Liver (tissue), 9 donors: ENCODE measurements around the gene ANO8. TPM values are rescaled to one million over a fixed set of nuclear protein-coding genes. Genes with fewer than 3 reads are reported as not detected.

Experiments used
- DNase-seq: peaks from one replicate; pipeline ENCODE4 v3.0.0-alpha.2; 2017; ENCODE audit warnings: low spot score
- H3K27ac ChIP-seq, 2 donors: one replicate each; pipeline ENCODE4 v1.7.0; 2013; ENCODE audit warnings: inconsistent platforms in 2 of 2, low read length in 2 of 2, control low read depth in 1 of 2, low read depth in 1 of 2, mild to moderate bottlenecking in 1 of 2
- H3K27me3 ChIP-seq, 4 donors: one replicate each; pipeline versions ENCODE4 v1.6.1 to v1.7.0; 2013; ENCODE audit warnings: low read length in 3 of 4, inconsistent platforms in 1 of 4, mild to moderate bottlenecking in 1 of 4, moderate library complexity in 1 of 4; ENCODE audit not compliant: control insufficient read depth in 4 of 4, insufficient read depth in 4 of 4
- H3K36me3 ChIP-seq, 4 donors: one replicate each; pipeline versions ENCODE4 v1.6.1 to v1.7.0; 2013; ENCODE audit warnings: low read length in 3 of 4, mild to moderate bottlenecking in 3 of 4, low read depth in 1 of 4, moderate library complexity in 1 of 4; ENCODE audit not compliant: control insufficient read depth in 4 of 4, insufficient read depth in 3 of 4
- H3K4me1 ChIP-seq, 4 donors: one replicate each; pipeline versions ENCODE4 v1.6.1 to v1.7.0; 2013; ENCODE audit warnings: low read length in 3 of 4, mild to moderate bottlenecking in 3 of 4, moderate library complexity in 1 of 4; ENCODE audit not compliant: control insufficient read depth in 4 of 4, insufficient read depth in 4 of 4
- H3K4me3 ChIP-seq, 3 donors: one replicate each; pipeline versions ENCODE4 v1.6.1 to v1.7.0; 2013; ENCODE audit warnings: low read length in 3 of 3, control low read depth in 1 of 3, low read depth in 1 of 3, mild to moderate bottlenecking in 1 of 3
- H3K9ac ChIP-seq, 2 donors: one replicate each; pipeline ENCODE4 v1.7.0; 2013; ENCODE audit warnings: low read length in 2 of 2, mild to moderate bottlenecking in 2 of 2, moderate library complexity in 2 of 2, control low read depth in 1 of 2, low read depth in 1 of 2
- H3K9me3 ChIP-seq, 4 donors: one replicate each; pipeline versions ENCODE4 v1.6.1 to v1.7.0; 2013; ENCODE audit warnings: low read length in 3 of 4; ENCODE audit not compliant: control insufficient read depth in 4 of 4
- EGR1 ChIP-seq, 2 donors: IDR thresholded peaks; 2 replicates each; pipeline ENCODE4 v1.6.1; 2016 to 2018; ENCODE audit warnings: antibody characterized with exemption in 2 of 2, low read depth in 2 of 2
- FOXA1 ChIP-seq: IDR thresholded peaks from 2 replicates; pipeline ENCODE4 v1.6.1; 2016; ENCODE audit warnings: antibody characterized with exemption
- FOXA2 ChIP-seq: IDR thresholded peaks from 2 replicates; pipeline ENCODE4 v1.6.1; 2016; ENCODE audit warnings: antibody characterized with exemption
- GABPA ChIP-seq, 2 donors: IDR thresholded peaks in 1 of 2; conservative IDR thresholded peaks in 1 of 2; 2 replicates each; pipeline ENCODE4 v1.6.1; 2016; ENCODE audit warnings: antibody characterized with exemption in 2 of 2, mild to moderate bottlenecking in 1 of 2, moderate library complexity in 1 of 2
- HNF4A ChIP-seq, 2 donors: conservative IDR thresholded peaks; 2 replicates each; pipeline ENCODE4 v1.6.1; 2016; ENCODE audit warnings: antibody characterized with exemption in 2 of 2, mild to moderate bottlenecking in 2 of 2
- HNF4G ChIP-seq: IDR thresholded peaks from 2 replicates; pipeline ENCODE4 v1.6.1; 2016; ENCODE audit warnings: antibody characterized with exemption
- JUND ChIP-seq, 2 donors: IDR thresholded peaks; 2 replicates each; pipeline ENCODE4 v1.6.1; 2016; ENCODE audit warnings: antibody characterized with exemption in 2 of 2
- NR2F2 ChIP-seq: IDR thresholded peaks from 2 replicates; pipeline ENCODE4 v1.6.1; 2016; ENCODE audit warnings: antibody characterized with exemption
- RAD21 ChIP-seq, 2 donors: IDR thresholded peaks; 2 replicates each; pipeline ENCODE4 v1.6.1; 2016; ENCODE audit warnings: antibody characterized with exemption in 2 of 2, mild to moderate bottlenecking in 2 of 2
- RXRA ChIP-seq, 2 donors: IDR thresholded peaks; 2 replicates each; pipeline ENCODE4 v1.6.1; 2017 to 2018; ENCODE audit warnings: antibody characterized with exemption in 2 of 2, mild to moderate bottlenecking in 1 of 2
- SP1 ChIP-seq: IDR thresholded peaks from 2 replicates; pipeline ENCODE4 v1.6.1; 2018; ENCODE audit warnings: antibody characterized with exemption, mild to moderate bottlenecking
- TAF1 ChIP-seq: conservative IDR thresholded peaks from 2 replicates; pipeline ENCODE4 v1.6.1; 2016; ENCODE audit warnings: antibody characterized with exemption, mild to moderate bottlenecking
- YY1 ChIP-seq: IDR thresholded peaks from 2 replicates; pipeline ENCODE4 v1.6.1; 2016; ENCODE audit warnings: antibody characterized with exemption, mild to moderate bottlenecking
- WGBS: extraction: QIAGEN DNeasy Blood & Tissue Kit; methylation state at CpG from one replicate; pipeline ENCODE4 v1.1.7; 2013; 5-methylcytosine and 5-hydroxymethylcytosine counted together
- polyA plus RNA-seq, 2 donors: library from polyadenylated mRNA; stranded (reverse) in 1 of 2; unstranded in 1 of 2; fragments of 200-250 nt in 1 of 2; fragments of >200 nt in 1 of 2; fragmentation: Nextera tagmentation in 1 of 2; extraction: Ambion mirVana in 1 of 2; gene quantifications; one replicate each; pipeline versions ENCODE4 v1.2.1 to v1.2.3, GENCODE V29; 2013 to 2015
- total RNA-seq, 2 donors: library from RNA; depleted of rRNA; stranded (reverse); fragments of >200 nt; gene quantifications; one replicate each; pipeline ENCODE4 v1.2.3, GENCODE V29; 2014
- TF ChIP-seq, protein P1 (sequence below): IDR thresholded peaks from 2 replicates; pipeline ENCODE4 v1.6.1; 2016; ENCODE audit warnings: antibody characterized with exemption, mild to moderate bottlenecking
- TF ChIP-seq, protein P2 (sequence below): IDR thresholded peaks from 2 replicates; pipeline ENCODE4 v1.6.1; 2016; ENCODE audit warnings: antibody characterized with exemption
- TF ChIP-seq, protein P3 (sequence below): IDR thresholded peaks from 2 replicates; pipeline ENCODE4 v1.6.1; 2016; ENCODE audit warnings: antibody characterized with exemption
- TF ChIP-seq, protein P4 (sequence below): fragments of 150-350 bp; IDR thresholded peaks from 2 replicates; pipeline ENCODE4 v1.5.1; 2017; ENCODE audit warnings: improper control_type of control experiment, low read depth, low read length; ENCODE audit not compliant: missing input control
- TF ChIP-seq, protein P5 (sequence below): IDR thresholded peaks from 2 replicates; pipeline ENCODE4 v1.6.1; 2016; ENCODE audit warnings: antibody characterized with exemption
- donor health status: healthy.
- donor health status: healthy.
- donor health status: healthy.
- donor health status: healthy.
- donor health status: healthy.

ANO8 gene
- total and polyA plus RNA-seq, 4 donors = 0.75 to 5.8 (median 2.1) TPM

DNA sequence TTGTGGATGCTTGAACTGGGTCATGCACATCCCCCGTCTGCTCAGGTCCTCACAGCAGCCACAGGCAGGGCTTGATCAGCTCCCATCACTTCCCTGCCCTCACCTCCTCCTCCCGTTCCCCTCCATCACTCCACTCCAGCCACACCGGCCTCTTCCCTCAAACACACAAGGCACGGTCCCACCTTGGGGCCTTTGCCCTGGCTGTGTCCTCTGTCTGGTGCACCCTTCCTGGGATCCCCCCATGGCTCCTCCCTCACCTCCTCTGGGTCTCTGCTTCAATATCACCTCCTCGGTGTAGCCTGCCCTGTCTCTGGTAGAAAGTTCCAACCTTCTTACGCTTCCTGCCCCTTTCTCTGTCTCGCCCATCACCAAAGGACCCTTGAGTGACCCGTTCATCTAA is 18.7 kb upstream of the ANO8 start:
- DNase-seq = no peak

More for the DNA sequence above, 18.7 kb upstream of the ANO8 start:
- no peak for TF ChIP-seq HNF4A (conservative IDR thresholded peaks at IDR 0.05)
- TF ChIP-seq SP1 = no peak
- TF ChIP-seq EGR1 (IDR thresholded peaks at IDR 0.05; ENCODE audit: low read depth in 2 of 2) = no peak
- TF ChIP-seq, protein P1, sequence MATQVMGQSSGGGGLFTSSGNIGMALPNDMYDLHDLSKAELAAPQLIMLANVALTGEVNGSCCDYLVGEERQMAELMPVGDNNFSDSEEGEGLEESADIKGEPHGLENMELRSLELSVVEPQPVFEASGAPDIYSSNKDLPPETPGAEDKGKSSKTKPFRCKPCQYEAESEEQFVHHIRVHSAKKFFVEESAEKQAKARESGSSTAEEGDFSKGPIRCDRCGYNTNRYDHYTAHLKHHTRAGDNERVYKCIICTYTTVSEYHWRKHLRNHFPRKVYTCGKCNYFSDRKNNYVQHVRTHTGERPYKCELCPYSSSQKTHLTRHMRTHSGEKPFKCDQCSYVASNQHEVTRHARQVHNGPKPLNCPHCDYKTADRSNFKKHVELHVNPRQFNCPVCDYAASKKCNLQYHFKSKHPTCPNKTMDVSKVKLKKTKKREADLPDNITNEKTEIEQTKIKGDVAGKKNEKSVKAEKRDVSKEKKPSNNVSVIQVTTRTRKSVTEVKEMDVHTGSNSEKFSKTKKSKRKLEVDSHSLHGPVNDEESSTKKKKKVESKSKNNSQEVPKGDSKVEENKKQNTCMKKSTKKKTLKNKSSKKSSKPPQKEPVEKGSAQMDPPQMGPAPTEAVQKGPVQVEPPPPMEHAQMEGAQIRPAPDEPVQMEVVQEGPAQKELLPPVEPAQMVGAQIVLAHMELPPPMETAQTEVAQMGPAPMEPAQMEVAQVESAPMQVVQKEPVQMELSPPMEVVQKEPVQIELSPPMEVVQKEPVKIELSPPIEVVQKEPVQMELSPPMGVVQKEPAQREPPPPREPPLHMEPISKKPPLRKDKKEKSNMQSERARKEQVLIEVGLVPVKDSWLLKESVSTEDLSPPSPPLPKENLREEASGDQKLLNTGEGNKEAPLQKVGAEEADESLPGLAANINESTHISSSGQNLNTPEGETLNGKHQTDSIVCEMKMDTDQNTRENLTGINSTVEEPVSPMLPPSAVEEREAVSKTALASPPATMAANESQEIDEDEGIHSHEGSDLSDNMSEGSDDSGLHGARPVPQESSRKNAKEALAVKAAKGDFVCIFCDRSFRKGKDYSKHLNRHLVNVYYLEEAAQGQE = no peak
- no peak for TF ChIP-seq YY1
- TF ChIP-seq, protein P2, sequence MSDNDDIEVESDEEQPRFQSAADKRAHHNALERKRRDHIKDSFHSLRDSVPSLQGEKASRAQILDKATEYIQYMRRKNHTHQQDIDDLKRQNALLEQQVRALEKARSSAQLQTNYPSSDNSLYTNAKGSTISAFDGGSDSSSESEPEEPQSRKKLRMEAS = no peak
- TF ChIP-seq FOXA2 = no peak
- no peak for TF ChIP-seq HNF4G
- no peak for TF ChIP-seq JUND (IDR thresholded peaks at IDR 0.05)
- no peak for TF ChIP-seq FOXA1
- TF ChIP-seq, protein P3, sequence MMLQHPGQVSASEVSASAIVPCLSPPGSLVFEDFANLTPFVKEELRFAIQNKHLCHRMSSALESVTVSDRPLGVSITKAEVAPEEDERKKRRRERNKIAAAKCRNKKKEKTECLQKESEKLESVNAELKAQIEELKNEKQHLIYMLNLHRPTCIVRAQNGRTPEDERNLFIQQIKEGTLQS = no peak
- no peak for TF ChIP-seq NR2F2
- TF ChIP-seq RAD21 (IDR thresholded peaks at IDR 0.05) = no peak
- no peak for TF ChIP-seq TAF1
- TF ChIP-seq RXRA (IDR thresholded peaks at IDR 0.05) = no peak
- TF ChIP-seq GABPA (IDR thresholded peaks at IDR 0.05 in 1 of 2, conservative IDR thresholded peaks at IDR 0.05 in 1 of 2) = no peak
- TF ChIP-seq, protein P4, sequence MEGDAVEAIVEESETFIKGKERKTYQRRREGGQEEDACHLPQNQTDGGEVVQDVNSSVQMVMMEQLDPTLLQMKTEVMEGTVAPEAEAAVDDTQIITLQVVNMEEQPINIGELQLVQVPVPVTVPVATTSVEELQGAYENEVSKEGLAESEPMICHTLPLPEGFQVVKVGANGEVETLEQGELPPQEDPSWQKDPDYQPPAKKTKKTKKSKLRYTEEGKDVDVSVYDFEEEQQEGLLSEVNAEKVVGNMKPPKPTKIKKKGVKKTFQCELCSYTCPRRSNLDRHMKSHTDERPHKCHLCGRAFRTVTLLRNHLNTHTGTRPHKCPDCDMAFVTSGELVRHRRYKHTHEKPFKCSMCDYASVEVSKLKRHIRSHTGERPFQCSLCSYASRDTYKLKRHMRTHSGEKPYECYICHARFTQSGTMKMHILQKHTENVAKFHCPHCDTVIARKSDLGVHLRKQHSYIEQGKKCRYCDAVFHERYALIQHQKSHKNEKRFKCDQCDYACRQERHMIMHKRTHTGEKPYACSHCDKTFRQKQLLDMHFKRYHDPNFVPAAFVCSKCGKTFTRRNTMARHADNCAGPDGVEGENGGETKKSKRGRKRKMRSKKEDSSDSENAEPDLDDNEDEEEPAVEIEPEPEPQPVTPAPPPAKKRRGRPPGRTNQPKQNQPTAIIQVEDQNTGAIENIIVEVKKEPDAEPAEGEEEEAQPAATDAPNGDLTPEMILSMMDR = no peak
- TF ChIP-seq, protein P5, sequence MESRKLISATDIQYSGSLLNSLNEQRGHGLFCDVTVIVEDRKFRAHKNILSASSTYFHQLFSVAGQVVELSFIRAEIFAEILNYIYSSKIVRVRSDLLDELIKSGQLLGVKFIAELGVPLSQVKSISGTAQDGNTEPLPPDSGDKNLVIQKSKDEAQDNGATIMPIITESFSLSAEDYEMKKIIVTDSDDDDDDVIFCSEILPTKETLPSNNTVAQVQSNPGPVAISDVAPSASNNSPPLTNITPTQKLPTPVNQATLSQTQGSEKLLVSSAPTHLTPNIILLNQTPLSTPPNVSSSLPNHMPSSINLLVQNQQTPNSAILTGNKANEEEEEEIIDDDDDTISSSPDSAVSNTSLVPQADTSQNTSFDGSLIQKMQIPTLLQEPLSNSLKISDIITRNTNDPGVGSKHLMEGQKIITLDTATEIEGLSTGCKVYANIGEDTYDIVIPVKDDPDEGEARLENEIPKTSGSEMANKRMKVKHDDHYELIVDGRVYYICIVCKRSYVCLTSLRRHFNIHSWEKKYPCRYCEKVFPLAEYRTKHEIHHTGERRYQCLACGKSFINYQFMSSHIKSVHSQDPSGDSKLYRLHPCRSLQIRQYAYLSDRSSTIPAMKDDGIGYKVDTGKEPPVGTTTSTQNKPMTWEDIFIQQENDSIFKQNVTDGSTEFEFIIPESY = no peak
- no peak overlapping the region for H3K4me3 ChIP-seq
- 79% methylated on average over 8 of the region's 8 CpGs for WGBS
- H3K27me3 ChIP-seq = no peaks in the 10 kb centered on the region
- H3K9ac ChIP-seq = no peak overlapping the region
- no peaks in the 10 kb centered on the region for H3K9me3 ChIP-seq
- H3K27ac ChIP-seq = no peak overlapping the region
- no peaks in the 10 kb centered on the region for H3K36me3 ChIP-seq
- H3K4me1 ChIP-seq = no peaks in the 10 kb centered on the region
